IMR-90 (cell line): ENCODE measurements around the gene SYMPK.

Source experiments
- CTCF ChIP-seq: conservative IDR thresholded peaks from 2 replicates; pipeline ENCODE4 v1.5.1; 2012; ENCODE audit warnings: mild to moderate bottlenecking, low read depth, low read length, improper control_type of control experiment
- POLR2A ChIP-seq: IDR thresholded peaks from 2 replicates; pipeline ENCODE4 v1.6.1; 2012; ENCODE audit warnings: mild to moderate bottlenecking, low read depth, low read length
- RFX5 ChIP-seq: IDR thresholded peaks from 2 replicates; pipeline ENCODE4 v1.8.0; 2012; ENCODE audit warnings: low read depth, mild to moderate bottlenecking, low read length, moderate library complexity

DNA sequence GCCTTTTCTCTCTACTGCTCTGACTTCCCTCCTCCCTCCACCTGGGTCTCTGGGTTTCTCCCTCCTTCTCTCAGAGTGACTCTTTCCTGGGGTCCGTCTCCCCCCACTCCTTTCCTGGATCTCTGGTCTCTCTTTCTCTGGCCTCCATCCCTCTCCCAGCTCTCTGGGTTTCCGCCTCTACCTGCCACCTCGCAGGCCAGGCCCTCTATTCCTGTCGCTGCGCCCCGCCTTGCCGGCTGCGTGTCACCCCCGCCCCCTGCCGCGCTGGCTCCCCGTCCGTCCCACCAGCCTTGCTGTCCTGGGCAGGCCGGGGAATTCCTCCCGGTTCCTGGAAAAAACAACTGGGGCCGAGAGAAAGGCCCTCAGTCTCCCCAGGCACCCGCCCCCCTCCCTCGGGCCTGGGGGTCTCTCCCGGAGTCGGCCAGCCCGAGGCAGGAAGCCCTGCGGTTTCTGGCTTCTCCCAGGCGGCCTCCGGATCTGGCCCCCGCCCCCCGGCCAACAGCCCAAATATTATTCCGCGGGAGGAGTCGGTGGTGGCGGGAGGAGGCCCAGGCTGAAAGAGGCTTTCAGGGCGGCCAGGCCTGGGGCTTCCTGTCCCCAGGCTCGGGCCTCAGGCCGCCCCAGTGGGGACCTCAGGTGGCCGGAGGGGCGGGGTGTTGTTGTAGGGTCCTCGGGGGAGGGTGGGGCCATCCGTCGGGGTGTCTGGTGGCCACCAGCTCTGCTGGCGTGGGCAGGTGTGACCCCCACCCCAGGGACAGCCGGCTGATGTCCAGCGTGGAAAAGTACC lies 13.7 kb upstream of the SYMPK start:
- TF ChIP-seq POLR2A (no peak), CTCF (no peak), RFX5 (no peak)
